Pancreas (tissue), 10 donors: ENCODE data around the gene CABLES1. TPM values are rescaled to one million over a fixed set of nuclear protein-coding genes. Genes with fewer than 3 reads are reported as not detected.
A peak's percentile ranks its signal among the peaks of the same experiment; 100 is the strongest.

Experiments used
- ATAC-seq, 4 donors: fragments of 200-7000 bp; cut with Tn5 transposase; one replicate each; pipeline versions ENCODE4 v1.8.0 to v1.9.1; 2020; ENCODE audit warnings: mild to moderate bottlenecking in 4 of 4, moderate library complexity in 4 of 4
- DNase-seq, 6 donors: peaks; one replicate each; pipeline ENCODE4 v3.0.0-alpha.2; 2020
- FAIRE-seq: peaks from 2 replicates; lab custom pipeline; 2012; peaks lifted over from hg19 to GRCh38; lab: Jason Lieb, UNC
- H3K27ac ChIP-seq, 4 donors: fragments of 200-600 bp; sonication (generic); 1 replicate in 3 of 4; 2 replicates in 1 of 4; pipeline versions ENCODE4 v1.5.0 to v1.8.0; 2020
- H3K27me3 ChIP-seq, 4 donors: fragments of 200-600 bp; one replicate each; pipeline ENCODE4 v1.8.0; 2021
- H3K36me3 ChIP-seq, 3 donors: fragments of 200-600 bp; sonication (generic) in 1 of 3; one replicate each; pipeline versions ENCODE4 v1.5.0 to v1.8.0; 2020 to 2021
- H3K4me1 ChIP-seq, 3 donors: fragments of 200-600 bp; one replicate each; pipeline ENCODE4 v1.8.0; 2021
- H3K4me3 ChIP-seq, 4 donors: fragments of 200-600 bp; sonication (generic) in 2 of 4; one replicate each; pipeline versions ENCODE4 v1.5.0 to v1.8.0; 2020 to 2021
- H3K9me3 ChIP-seq, 4 donors: fragments of 200-600 bp; one replicate each; pipeline ENCODE4 v1.8.0; 2021
- CTCF ChIP-seq, 4 donors: fragments of 200-600 bp; sonication (generic) in 3 of 4; IDR thresholded peaks; one replicate each; pipeline versions ENCODE4 v1.5.0 to v1.8.0; 2021; ENCODE audit warnings: antibody characterized with exemption in 4 of 4
- WGBS, 2 donors: extraction: QIAGEN DNeasy Blood & Tissue Kit; methylation state at CpG; one replicate each; pipeline ENCODE4 v1.1.7; 2013; 5-methylcytosine and 5-hydroxymethylcytosine counted together
- intact Hi-C, 3 donors: fragments of 100-400 bp; cut with DNase I; formaldehyde crosslinking; loops; one replicate each; pipeline versions ENCODE4 v1.11.1 to v1.14.2; 2022
- polyA plus RNA-seq, 2 donors: library from polyadenylated mRNA; stranded (reverse); fragments of 200-250 nt; gene quantifications; one replicate each; pipeline ENCODE4 v1.2.3, GENCODE V29; 2013
- total RNA-seq, 6 donors: library from RNA; stranded (reverse); fragmentation: NEBNext Ultra II Directional in 4 of 6; extraction: Animal tissue kit (Norgen Biotek cat#: 25700) in 4 of 6; gene quantifications; one replicate each; pipeline versions ENCODE4 v1.2.1 to v1.2.4, GENCODE V29; 2021 to 2023
- donor health status: healthy with polysubstance abuse.
- donor health status: DM: no; HTN: no; CAD: no; lungs with moderate emphysema.
- donor health status: DM: no; HTN: no; CAD: no.
- donor health status: control.
- donor health status: control.
- donor health status: Bipolar disorder and iron deficiency.
- donor health status: DM: yes; HTN: yes; CAD: no.
- donor health status: DM: no; HTN: no; CAD: no.
- donor health status: DM: no; HTN: no; CAD: no.
- donor health status: DM: yes; HTN: yes; CAD: no.

Gene CABLES1
- total and polyA plus RNA-seq, 8 donors = 2.0 to 5.7 (median 3.2) TPM

- 82% methylated on average over 25 of the region's 25 CpGs for WGBS, 2 donors
- DNase-seq (no peak), ATAC-seq (no peak), FAIRE-seq (no peak)
- no peak overlapping the region for H3K4me3 ChIP-seq
- TF ChIP-seq CTCF (IDR thresholded peaks at IDR 0.05) = no peak
- no peaks in the 10 kb centered on the region for H3K4me1 ChIP-seq
- no peaks in the 10 kb centered on the region for H3K36me3 ChIP-seq
- H3K27ac ChIP-seq = no peak overlapping the region
- intact Hi-C loops = no loop called here
- no peaks in the 10 kb centered on the region for H3K27me3 ChIP-seq
- no peaks in the 10 kb centered on the region for H3K9me3 ChIP-seq
These were observed 54.7 kb downstream of the CABLES1 start for GRCh38 chr18:23189768-23190661.

GRCh38 chr18:23191232-23191631 lies 55.9 kb downstream of the CABLES1 start:
- WGBS, 2 donors = 95 to 100% methylated on average over 1 of the region's 1 CpG
- DNase-seq (no peak), ATAC-seq (no peak), FAIRE-seq (no peak)
- H3K27me3 ChIP-seq = no peaks in the 10 kb centered on the region
- H3K27ac ChIP-seq = no peak overlapping the region
- H3K4me3 ChIP-seq = no peak overlapping the region
- H3K4me1 ChIP-seq = no peaks in the 10 kb centered on the region
- H3K9me3 ChIP-seq = no peaks in the 10 kb centered on the region
- intact Hi-C loops = no loop called here
- TF ChIP-seq CTCF (IDR thresholded peaks at IDR 0.05) = no peak
- H3K36me3 ChIP-seq = no peaks in the 10 kb centered on the region

- H3K27ac ChIP-seq = no peak overlapping the region
These were observed 58.5 kb downstream of the CABLES1 start for GRCh38 chr18:23193742-23194141.

GRCh38 chr18:23194155-23194996 lies 59.1 kb downstream of the CABLES1 start:
- Histone ChIP-seq H3K27ac (peak overlapping the region in 1 of 4 donors; percentile 6), H3K36me3 (peaks cover 0 to 6% (median 0%) of the 10 kb centered on the region in 3 donors), H3K27me3 (no peaks in the 10 kb centered on the region), H3K4me3 (no peak overlapping the region), H3K9me3 (no peaks in the 10 kb centered on the region), H3K4me1 (no peaks in the 10 kb centered on the region)
- FAIRE-seq = no peak
- intact Hi-C loops = no loop called here
- no peak for DNase-seq
- WGBS, 2 donors = 86 to 87% methylated on average over 14 of the region's 14 CpGs
- ATAC-seq = no peak
- TF ChIP-seq CTCF (IDR thresholded peaks at IDR 0.05) = no peak

More at GRCh38 chr18:23193742-23194141, 58.5 kb downstream of the CABLES1 start:
- H3K9me3 ChIP-seq = no peaks in the 10 kb centered on the region
- FAIRE-seq (no peak), DNase-seq (no peak), ATAC-seq (no peak)
- TF ChIP-seq CTCF (IDR thresholded peaks at IDR 0.05) = no peak
- intact Hi-C loops = no loop called here
- WGBS, 2 donors = 87 to 89% methylated on average over 2 of the region's 2 CpGs
- H3K27me3 ChIP-seq = no peaks in the 10 kb centered on the region
- H3K4me1 ChIP-seq = no peaks in the 10 kb centered on the region
- no peak overlapping the region for H3K4me3 ChIP-seq
- H3K36me3 ChIP-seq = peaks cover 0 to 6% (median 0%) of the 10 kb centered on the region in 3 donors
